ENCODE results near the gene REV3L. TPM values are rescaled to one million over a fixed set of nuclear protein-coding genes. Genes with fewer than 3 reads are reported as not detected.

Gene REV3L
- total RNA-seq, 1 experiment from 2014 or later = 17.2 TPM

DNA sequence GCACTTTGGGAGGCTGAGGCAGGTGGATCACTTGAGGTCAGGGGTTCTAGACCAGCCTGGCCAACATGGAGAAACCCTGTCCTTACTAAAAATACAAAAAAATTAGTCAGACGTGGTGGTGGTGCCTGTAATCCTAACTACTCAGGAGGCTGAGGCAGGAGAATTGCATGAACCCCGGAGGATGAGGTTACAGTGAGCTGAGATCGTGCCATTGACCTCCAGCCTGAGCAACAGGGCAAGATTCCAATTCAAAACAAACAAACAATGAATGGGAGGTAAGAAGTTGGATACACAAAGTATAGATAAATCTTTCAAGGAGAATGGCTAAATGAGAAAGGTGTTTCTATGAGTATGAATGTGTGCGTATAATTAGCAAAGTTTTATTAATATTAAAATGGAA, 75.3 kb downstream of the REV3L start:
- Mint-ChIP-seq H3K4me3 (ENCODE audit: low read depth, unreplicated experiment) (no peak overlapping the region), H3K9me3 (ENCODE audit: low read depth, unreplicated experiment) (no peaks in the 10 kb centered on the region), H3K27me3 (ENCODE audit: unreplicated experiment) (no peaks in the 10 kb centered on the region), H3K4me1 (ENCODE audit: low read depth, unreplicated experiment) (no peaks in the 10 kb centered on the region), H3K27ac (ENCODE audit: unreplicated experiment) (no peak overlapping the region), H3K36me3 (ENCODE audit: insufficient read depth, unreplicated experiment) (no peaks in the 10 kb centered on the region)
- TF ChIP-seq, protein P1, sequence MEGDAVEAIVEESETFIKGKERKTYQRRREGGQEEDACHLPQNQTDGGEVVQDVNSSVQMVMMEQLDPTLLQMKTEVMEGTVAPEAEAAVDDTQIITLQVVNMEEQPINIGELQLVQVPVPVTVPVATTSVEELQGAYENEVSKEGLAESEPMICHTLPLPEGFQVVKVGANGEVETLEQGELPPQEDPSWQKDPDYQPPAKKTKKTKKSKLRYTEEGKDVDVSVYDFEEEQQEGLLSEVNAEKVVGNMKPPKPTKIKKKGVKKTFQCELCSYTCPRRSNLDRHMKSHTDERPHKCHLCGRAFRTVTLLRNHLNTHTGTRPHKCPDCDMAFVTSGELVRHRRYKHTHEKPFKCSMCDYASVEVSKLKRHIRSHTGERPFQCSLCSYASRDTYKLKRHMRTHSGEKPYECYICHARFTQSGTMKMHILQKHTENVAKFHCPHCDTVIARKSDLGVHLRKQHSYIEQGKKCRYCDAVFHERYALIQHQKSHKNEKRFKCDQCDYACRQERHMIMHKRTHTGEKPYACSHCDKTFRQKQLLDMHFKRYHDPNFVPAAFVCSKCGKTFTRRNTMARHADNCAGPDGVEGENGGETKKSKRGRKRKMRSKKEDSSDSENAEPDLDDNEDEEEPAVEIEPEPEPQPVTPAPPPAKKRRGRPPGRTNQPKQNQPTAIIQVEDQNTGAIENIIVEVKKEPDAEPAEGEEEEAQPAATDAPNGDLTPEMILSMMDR (IDR thresholded peaks at IDR 0.05; ENCODE audit: unreplicated experiment) = no peak
- DNase-seq = no peak
- CTCF ChIA-PET = no interaction called here
- intact Hi-C loops (cut with micrococcal nuclease; ENCODE audit: unreplicated experiment) = no loop called here
- BruUV-seq (replicated peaks) = no TSS peak

- Mint-ChIP-seq H3K27me3 (ENCODE audit: unreplicated experiment) (no peaks in the 10 kb centered on the region), H3K4me3 (ENCODE audit: low read depth, unreplicated experiment) (no peak overlapping the region), H3K9me3 (ENCODE audit: low read depth, unreplicated experiment) (no peaks in the 10 kb centered on the region), H3K4me1 (ENCODE audit: low read depth, unreplicated experiment) (no peaks in the 10 kb centered on the region), H3K36me3 (ENCODE audit: insufficient read depth, unreplicated experiment) (no peaks in the 10 kb centered on the region), H3K27ac (ENCODE audit: unreplicated experiment) (no peak overlapping the region)
- intact Hi-C loops (cut with micrococcal nuclease; ENCODE audit: unreplicated experiment) = no loop called here
- TF ChIP-seq, protein P1 (IDR thresholded peaks at IDR 0.05; ENCODE audit: unreplicated experiment) = no peak
- BruUV-seq (replicated peaks) = no TSS peak
- CTCF ChIA-PET = no interaction called here
- no peak for DNase-seq
These were observed 76.8 kb downstream of the REV3L start for GRCh38 chr6:111406200-111406721.

GRCh38 chr6:111403388-111403787, 79.6 kb downstream of the REV3L start:
- intact Hi-C loops (cut with micrococcal nuclease; ENCODE audit: unreplicated experiment) = no loop called here
- no peak overlapping the region for H3K4me3 Mint-ChIP-seq (ENCODE audit: low read depth, unreplicated experiment)
- CTCF ChIA-PET = no interaction called here
- no peak overlapping the region for H3K27ac Mint-ChIP-seq (ENCODE audit: unreplicated experiment)
- TF ChIP-seq, protein P1 (IDR thresholded peaks at IDR 0.05; ENCODE audit: unreplicated experiment) = no peak
- DNase-seq = no peak
- H3K36me3 Mint-ChIP-seq (ENCODE audit: insufficient read depth, unreplicated experiment) = no peaks in the 10 kb centered on the region
- no peaks in the 10 kb centered on the region for H3K4me1 Mint-ChIP-seq (ENCODE audit: low read depth, unreplicated experiment)
- no peaks in the 10 kb centered on the region for H3K9me3 Mint-ChIP-seq (ENCODE audit: low read depth, unreplicated experiment)
- no peaks in the 10 kb centered on the region for H3K27me3 Mint-ChIP-seq (ENCODE audit: unreplicated experiment)
- no TSS peak for BruUV-seq (replicated peaks)

GRCh38 chr6:111399626-111400025, 83.4 kb downstream of the REV3L start:
- no peak overlapping the region for H3K27ac Mint-ChIP-seq (ENCODE audit: unreplicated experiment)
- no TSS peak for BruUV-seq (replicated peaks)
- H3K27me3 Mint-ChIP-seq (ENCODE audit: unreplicated experiment) = no peaks in the 10 kb centered on the region
- CTCF ChIA-PET = no interaction called here
- TF ChIP-seq, protein P1 (IDR thresholded peaks at IDR 0.05; ENCODE audit: unreplicated experiment) = no peak
- no peak for DNase-seq
- no peaks in the 10 kb centered on the region for H3K9me3 Mint-ChIP-seq (ENCODE audit: low read depth, unreplicated experiment)
- no peaks in the 10 kb centered on the region for H3K4me1 Mint-ChIP-seq (ENCODE audit: low read depth, unreplicated experiment)
- no peaks in the 10 kb centered on the region for H3K36me3 Mint-ChIP-seq (ENCODE audit: insufficient read depth, unreplicated experiment)
- H3K4me3 Mint-ChIP-seq (ENCODE audit: low read depth, unreplicated experiment) = no peak overlapping the region
- intact Hi-C loops (cut with micrococcal nuclease; ENCODE audit: unreplicated experiment) = no loop called here
